Stimulated activated CD8-positive, alpha-beta memory T cell treated with anti-CD3 and anti-CD28 coated beads, Interleukin-4, amount 100 ng/mL, for 1 hour (primary cell): ENCODE data around the gene ARV1.
A peak's percentile ranks its signal among the peaks of the same experiment; 100 is the strongest.

ENCODE experiments used
- DNase-seq, 2 donors: peaks; one replicate each; pipeline ENCODE4 v3.0.0-alpha.2; 2020; ENCODE audit warnings: low read depth in 2 of 2, low spot score in 1 of 2

Gene ARV1

GRCh38 chr1:230978491-230979388 is at the start of gene ARV1, which contains the start of gene TTC13:
Gene ARV1 (plus strand): TSS chr1:230979094. CDS start chr1:230979106, 12 bp downstream.
Gene TTC13 (minus strand): TSS chr1:230978861. CDS start chr1:230978830, 31 bp downstream.
- DNase-seq = peak; percentile 78 to 94

- DNase-seq = no peak
These were observed 47.9 kb upstream of the ARV1 start for GRCh38 chr1:230930986-230931385.

- no peak for DNase-seq
These were observed 43.0 kb upstream of the ARV1 start for GRCh38 chr1:230935852-230936251.

- no peak for DNase-seq
These were observed 42.4 kb upstream of the ARV1 start for GRCh38 chr1:230936475-230936874.

- no peak for DNase-seq
These were observed 41.5 kb upstream of the ARV1 start for GRCh38 chr1:230937371-230937770.

- DNase-seq = no peak
These were observed 39.9 kb upstream of the ARV1 start for GRCh38 chr1:230938924-230939368.

GRCh38 chr1:230939806-230940489 is 38.9 kb upstream of the ARV1 start:
- DNase-seq = no peak

GRCh38 chr1:230940848-230941247 is 38.0 kb upstream of the ARV1 start:
- no peak for DNase-seq

GRCh38 chr1:230943048-230943593 is 35.8 kb upstream of the ARV1 start:
- no peak for DNase-seq

- DNase-seq = no peak
These were observed 30.6 kb upstream of the ARV1 start for GRCh38 chr1:230948301-230948700.

GRCh38 chr1:230948903-230949302 is 30.0 kb upstream of the ARV1 start:
- DNase-seq = no peak

- DNase-seq = no peak
These were observed 28.5 kb upstream of the ARV1 start for GRCh38 chr1:230950404-230950803.

GRCh38 chr1:230957580-230957989 is 21.3 kb upstream of the ARV1 start:
- DNase-seq = no peak

- DNase-seq = no peak
These were observed 20.5 kb upstream of the ARV1 start for GRCh38 chr1:230958370-230958769.

GRCh38 chr1:230964896-230965295 is 14.0 kb upstream of the ARV1 start:
- no peak for DNase-seq

GRCh38 chr1:230965535-230965934 is 13.4 kb upstream of the ARV1 start:
- no peak for DNase-seq

- DNase-seq = no peak
These were observed 12.5 kb upstream of the ARV1 start for GRCh38 chr1:230966358-230966873.

GRCh38 chr1:230970432-230970831 is 8.5 kb upstream of the ARV1 start:
- DNase-seq = no peak

- DNase-seq = no peak
These were observed 7.1 kb upstream of the ARV1 start for GRCh38 chr1:230971771-230972170.

GRCh38 chr1:230972855-230973271 is 6.0 kb upstream of the ARV1 start:
- DNase-seq = peak; percentile 26 to 30

- no peak for DNase-seq
These were observed 3.3 kb upstream of the ARV1 start for GRCh38 chr1:230975636-230976035.

- DNase-seq = no peak
These were observed 2.5 kb upstream of the ARV1 start for GRCh38 chr1:230976360-230976759.
